Heart right ventricle (tissue), 16 donors: ENCODE measurements around the gene CHCHD2. TPM values are rescaled to one million over a fixed set of nuclear protein-coding genes. Genes with fewer than 3 reads are reported as not detected.
"Not testable (repeated sequence)": the region's sequence is repeated elsewhere in the genome, so short reads cannot be mapped to it uniquely, and the experiment has no call there.

Experiments
- ATAC-seq, 8 donors: fragments of 200-7000 bp; cut with Tn5 transposase; one replicate each; pipeline ENCODE4 v1.9.1; 2020; ENCODE audit warnings: mild to moderate bottlenecking in 8 of 8, moderate library complexity in 8 of 8, moderate number of reproducible peaks in 1 of 8
- DNase-seq, 2 donors: peaks; one replicate each; pipeline ENCODE4 v3.0.0-alpha.2; 2020
- H3K27ac ChIP-seq, 10 donors: fragments of 200-600 bp; sonication (generic) in 2 of 10; one replicate each; pipeline versions ENCODE4 v1.5.0 to v1.8.0; 2020 to 2022; ENCODE audit warnings: mild to moderate bottlenecking in 3 of 10
- H3K27me3 ChIP-seq, 7 donors: fragments of 200-600 bp; one replicate each; pipeline ENCODE4 v1.8.0; 2021 to 2022; ENCODE audit warnings: mild to moderate bottlenecking in 2 of 7
- H3K36me3 ChIP-seq, 9 donors: fragments of 200-600 bp; sonication (generic) in 1 of 9; one replicate each; pipeline versions ENCODE4 v1.5.0 to v1.8.0; 2020 to 2022; ENCODE audit warnings: mild to moderate bottlenecking in 2 of 9
- H3K4me1 ChIP-seq, 9 donors: fragments of 200-600 bp; sonication (generic) in 1 of 9; one replicate each; pipeline versions ENCODE4 v1.5.0 to v1.8.0; 2020 to 2022; ENCODE audit warnings: mild to moderate bottlenecking in 4 of 9
- H3K4me3 ChIP-seq, 10 donors: fragments of 200-600 bp; sonication (generic) in 2 of 10; one replicate each; pipeline versions ENCODE4 v1.5.0 to v1.8.0; 2020 to 2022; ENCODE audit warnings: mild to moderate bottlenecking in 7 of 10, moderate library complexity in 2 of 10
- H3K9me3 ChIP-seq, 11 donors: fragments of 200-600 bp in 10 of 11; sonication (generic) in 2 of 11; one replicate each; pipeline versions ENCODE4 v1.5.0 to v1.8.0; 2013 to 2022; ENCODE audit warnings: mild to moderate bottlenecking in 2 of 11, control low read depth in 1 of 11, moderate library complexity in 1 of 11
- CTCF ChIP-seq, 9 donors: fragments of 200-600 bp; sonication (generic) in 2 of 9; IDR thresholded peaks; one replicate each; pipeline versions ENCODE4 v1.5.0 to v1.8.0; 2021 to 2022; ENCODE audit warnings: antibody characterized with exemption in 9 of 9, mild to moderate bottlenecking in 5 of 9, moderate library complexity in 1 of 9
- WGBS, 2 donors: extraction: QIAGEN DNeasy Blood & Tissue Kit; methylation state at CpG; one replicate each; pipeline ENCODE4 v1.1.7; 2013; ENCODE audit warnings: inconsistent platforms in 1 of 2; 5-methylcytosine and 5-hydroxymethylcytosine counted together
- intact Hi-C, 10 donors: fragments of 100-400 bp; cut with DNase I; formaldehyde crosslinking; loops; one replicate each; pipeline versions ENCODE4 v1.11.1 to v1.14.2; 2022
- polyA plus RNA-seq, 2 donors: library from polyadenylated mRNA; stranded (reverse); fragments of 200-250 nt; gene quantifications; one replicate each; pipeline ENCODE4 v1.2.3, GENCODE V29; 2013
- total RNA-seq, 10 donors: library from RNA; stranded (reverse); fragmentation: NEBNext Ultra II Directional in 3 of 10; extraction: Animal tissue kit (Norgen Biotek cat#: 25700) in 3 of 10; gene quantifications; one replicate each; pipeline versions ENCODE4 v1.2.1 to v1.2.4, GENCODE V29; 2021 to 2023
- donor health status: Arrhythmogenic right ventricular cardiomyopathy.
- donor health status: ischemic (EF 13 %, LVEDD 7.1; RV severe dilation, severe dysfunction).
- donor health status: healthy with polysubstance abuse.
- donor health status: DM: no; HTN: yes; CAD: no.
- donor health status: DM: no; HTN: no; CAD: no.
- donor health status: ischemic (EF 25% LVEDD 6.9; RV normal size, moderate dysfunction).
- donor health status: ischemic (EF 25% LVEDD 5.7; RV mildly dilated, moderate dysfunction).
- donor health status: healthy.
- donor health status: DM: yes; HTN: yes; CAD: no.
- donor health status: Ischemic cardiomyopathy.
- donor health status: ischemic (EF 35%, LVEDD 5.7; RV mildly dilated, moderate dysfunction).
- donor health status: nonischemic (EF 11% LVEDD 7.7; RV severe dilation, severe dysfunction).
- donor health status: DM: yes; HTN: yes; CAD: no.
- donor health status: PGD.
- donor health status: ischemic (EF 29% LVEDD 5.4; RV normal size, mild dysfunction).
- donor health status: nonischemic (EF 23%, LVEDD 6.1; RV moderate dilation, normal function).

The CHCHD2 gene
- total and polyA plus RNA-seq, 12 donors = 73.0 to 1,047 (median 426) TPM

GRCh38 chr7:56097700-56098099, 8.6 kb downstream of the CHCHD2 start:
- peak in 7 of 8 donors; percentile 10 to 73 (median 44) for ATAC-seq
- 53 to 56% methylated on average over 5 of the region's 5 CpGs for WGBS, 2 donors

GRCh38 chr7:56092789-56093531, 13.3 kb downstream of the CHCHD2 start, which contains the start of gene PHKG1:
Gene PHKG1, minus strand, starts transcription at chr7:56092952. Its CDS starts 4,011 bp downstream, at chr7:56088941.
- 26 to 32% methylated on average over 19 of the region's 19 CpGs for WGBS, 2 donors
- H3K9me3 ChIP-seq = no peaks in the 10 kb centered on the region
- intact Hi-C loops = no loop called here
- peak; percentile 88 to 94 (median 91) for ATAC-seq
- TF ChIP-seq CTCF (IDR thresholded peaks at IDR 0.05) = peak; percentile 60 to 86 (median 69)
- peak within 1 kb of the TSS; percentile 74 to 92 (median 84) for H3K27ac ChIP-seq
- no peaks in the 10 kb centered on the region for H3K27me3 ChIP-seq
- DNase-seq = peak; percentile 89
- peaks cover 3 to 41% (median 25%) of the 10 kb centered on the region in 9 donors for H3K4me1 ChIP-seq
- peaks cover 0 to 17% (median 7%) of the 10 kb centered on the region in 9 donors for H3K36me3 ChIP-seq
- peak within 1 kb of the TSS in 9 of 10 donors; percentile 25 to 49 (median 42) for H3K4me3 ChIP-seq

More at GRCh38 chr7:56097700-56098099, 8.6 kb downstream of the CHCHD2 start:
- DNase-seq = peak in 1 of 2 donors; percentile 29
- Histone ChIP-seq H3K4me3 (no peak overlapping the region), H3K9me3 (no peaks in the 10 kb centered on the region), H3K27me3 (no peaks in the 10 kb centered on the region), H3K27ac (peak overlapping the region in 1 of 10 donors; percentile 9), H3K36me3 (peaks cover 0 to 46% (median 35%) of the 10 kb centered on the region in 9 donors), H3K4me1 (peaks cover 3 to 22% (median 12%) of the 10 kb centered on the region in 9 donors)
- intact Hi-C loops = no loop called here
- no peak for TF ChIP-seq CTCF (IDR thresholded peaks at IDR 0.05)

- Histone ChIP-seq H3K27ac (peak overlapping the region; percentile 74 to 92 (median 84)), H3K4me3 (peak overlapping the region in 9 of 10 donors; percentile 25 to 49 (median 42)), H3K36me3 (peaks cover 0 to 22% (median 8%) of the 10 kb centered on the region in 9 donors), H3K4me1 (peaks cover 3 to 35% (median 25%) of the 10 kb centered on the region in 9 donors)
- H3K9me3 ChIP-seq, intact Hi-C loops, DNase-seq, H3K27me3 ChIP-seq: not testable (repeated sequence)
- peak; percentile 3 to 47 (median 22) for ATAC-seq
- 22 to 24% methylated on average over 6 of the region's 6 CpGs for WGBS, 2 donors
These were observed 13.9 kb downstream of the CHCHD2 start for GRCh38 chr7:56092388-56092787.

- H3K9me3 ChIP-seq = no peaks in the 10 kb centered on the region
- H3K27ac ChIP-seq = peak overlapping the region; percentile 74 to 92 (median 84)
- DNase-seq (peak; percentile 70 to 78), ATAC-seq (peak; percentile 78 to 95 (median 90))
- peak overlapping the region in 8 of 10 donors; percentile 25 to 49 (median 42) for H3K4me3 ChIP-seq
- peaks cover 3 to 33% (median 25%) of the 10 kb centered on the region in 9 donors for H3K4me1 ChIP-seq
- H3K27me3 ChIP-seq = no peaks in the 10 kb centered on the region
- no peak for TF ChIP-seq CTCF (IDR thresholded peaks at IDR 0.05)
- intact Hi-C loops = loop anchor here in 1 of 10 donors (1.0 kb wide), 1 partner anchor 12 kb away; no protein-coding TSS in a partner anchor
- H3K36me3 ChIP-seq = peaks cover 0 to 30% (median 12%) of the 10 kb centered on the region in 9 donors
- 51 to 63% methylated on average over 3 of the region's 3 CpGs for WGBS, 2 donors
These were observed 14.7 kb downstream of the CHCHD2 start for GRCh38 chr7:56091591-56091990.
